ENCODE measurements around the gene TNC. TPM values are rescaled to one million over a fixed set of nuclear protein-coding genes. Genes with fewer than 3 reads are reported as not detected.

Gene TNC
- total and polyA plus RNA-seq, 10 of the 15 experiments (the other 5 are each of a cell fraction or from before 2014, with no cell fraction given), result 0.05 to 4.2 (median 0.14) TPM

GRCh38 chr9:115071176-115071575, 46.8 kb downstream of the TNC start (continued):
- no peak for TF ChIP-seq CEBPZ (IDR thresholded peaks at IDR 0.05; ENCODE audit: low read depth, low read length)
- no peak for TF ChIP-seq KAT2A (conservative IDR thresholded peaks at IDR 0.05; ENCODE audit: control insufficient read depth, low read depth, low read length)
- no peak for TF ChIP-seq GATAD2B (conservative IDR thresholded peaks at IDR 0.05; ENCODE audit: low read depth)
- no peak for TF ChIP-seq NFYA (IDR thresholded peaks at IDR 0.05; ENCODE audit: borderline replicate concordance, low read depth, low read length)

DNA sequence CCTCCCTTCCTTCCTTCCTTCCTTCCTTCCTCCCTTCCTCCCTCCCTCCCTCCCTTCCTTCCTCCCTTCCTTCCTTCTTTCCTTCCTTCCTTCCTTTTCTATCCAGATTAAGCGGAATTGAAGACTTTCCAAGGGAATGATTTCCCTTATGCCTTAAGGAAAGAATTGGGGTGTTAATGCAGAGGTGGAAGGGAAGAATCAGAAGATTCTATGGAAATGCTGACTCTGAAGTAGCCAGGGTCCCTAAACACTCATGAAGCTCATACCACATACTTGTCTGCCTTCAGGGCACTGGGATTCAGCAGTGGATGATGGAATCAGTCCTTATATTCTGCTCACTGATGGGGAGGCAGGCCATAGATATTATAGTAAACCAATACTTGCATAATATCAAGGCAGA, 48.2 kb downstream of the TNC start:
- no peak overlapping the region for H2AFZ ChIP-seq (ENCODE audit: control insufficient read depth, low read depth, low read length)
- in situ Hi-C loops (cut with MboI) (no loop called here), intact Hi-C loops (cut with micrococcal nuclease; ENCODE audit: unreplicated experiment) (no loop called here)
- ChIA-PET POLR2A (no interaction called here), RAD21 (ENCODE audit: unreplicated experiment) (no interaction called here), SMC1A (ENCODE audit: uncharacterized antibody, unreplicated experiment) (no interaction called here), CTCF (no interaction called here)
- ATAC-seq (no peak), DNase-seq (ENCODE audit: low read depth, low spot score) (no peak), FAIRE-seq (no peak)
- H3K4me1 ChIP-seq (ENCODE audit: control insufficient read depth, insufficient read depth, low read length), result no peaks in the 10 kb centered on the region
- no peak overlapping the region for H3K9ac ChIP-seq (ENCODE audit: control insufficient read depth, insufficient read depth, low read length)
- no peak for TF ChIP-seq POU2F2 (IDR thresholded peaks at IDR 0.05; ENCODE audit: borderline replicate concordance, low read depth, low read length)
- no peak for TF ChIP-seq ASH2L (IDR thresholded peaks at IDR 0.05; ENCODE audit: borderline replicate concordance, low read depth)
- no peak for TF ChIP-seq HDGF (IDR thresholded peaks at IDR 0.05)
- TF ChIP-seq RUNX3 (IDR thresholded peaks at IDR 0.05; ENCODE audit: low read length), result no peak
- BruUV-seq (replicated peaks), result no TSS peak
- no peak overlapping the region for H3K4me3 ChIP-seq
- no peaks in the 10 kb centered on the region for H3K36me3 ChIP-seq (ENCODE audit: control insufficient read depth in 2 of 2, insufficient read depth in 2 of 2, low read length in 1 of 2)
- no peaks in the 10 kb centered on the region for H3K9me3 ChIP-seq (replicated peaks; ENCODE audit: control insufficient read depth, insufficient read depth, low read length)
- H3K79me2 ChIP-seq (ENCODE audit: control insufficient read depth, insufficient read depth, low read length), result no peaks in the 10 kb centered on the region
- WGBS (ENCODE audit: insufficient coverage, insufficient replicate concordance, low lambda C conversion rate, missing lambda C conversion rate), result no CpG with 5 or more reads among the region's 1 CpG
- no peaks in the 10 kb centered on the region for H4K20me1 ChIP-seq (ENCODE audit: control insufficient read depth, insufficient read depth)
- H3K27ac ChIP-seq (ENCODE audit: control insufficient read depth, insufficient read depth), result no peak overlapping the region
- no peak overlapping the region for H3K4me2 ChIP-seq (ENCODE audit: control insufficient read depth, insufficient read depth)
- peaks cover 0 to 1% of the 10 kb centered on the region in 2 experiments; a peak in 1 of 4 replicates for H3K27me3 ChIP-seq (replicated peaks in 1 of 2; ENCODE audit: control insufficient read depth in 2 of 2, insufficient read depth in 2 of 2, low read length in 1 of 2)
